GM21515 (cell line): ENCODE results near the gene TGFBR1.
A peak's percentile ranks its signal among the peaks of the same experiment; 100 is the strongest.

Experiments
- ATAC-seq: cut with Tn5 transposase; IDR thresholded peaks from one replicate; pipeline ENCODE4 v1.9.1; 2021; ENCODE audit not compliant: unreplicated experiment

Gene TGFBR1

DNA sequence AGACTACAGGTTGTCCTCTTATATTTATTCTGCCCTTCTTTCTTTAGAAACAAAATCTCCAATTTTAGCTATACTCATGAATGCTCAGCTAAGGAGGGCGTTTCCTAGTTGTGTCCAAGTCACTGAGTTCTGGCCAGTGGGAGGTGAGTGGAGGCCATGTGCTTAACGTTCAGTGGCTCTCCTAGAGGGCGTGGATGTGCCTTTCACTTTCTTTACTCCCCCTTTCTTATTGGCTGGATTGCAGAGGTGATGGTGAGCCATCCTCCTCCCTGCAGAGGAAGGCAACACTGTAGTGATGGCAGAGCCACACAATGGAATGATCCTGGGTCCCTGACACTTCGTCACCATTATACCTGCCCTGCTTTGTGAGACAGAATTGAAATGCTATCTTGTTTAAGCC lies 62.2 kb downstream of the TGFBR1 start:
- ATAC-seq: no peak

DNA sequence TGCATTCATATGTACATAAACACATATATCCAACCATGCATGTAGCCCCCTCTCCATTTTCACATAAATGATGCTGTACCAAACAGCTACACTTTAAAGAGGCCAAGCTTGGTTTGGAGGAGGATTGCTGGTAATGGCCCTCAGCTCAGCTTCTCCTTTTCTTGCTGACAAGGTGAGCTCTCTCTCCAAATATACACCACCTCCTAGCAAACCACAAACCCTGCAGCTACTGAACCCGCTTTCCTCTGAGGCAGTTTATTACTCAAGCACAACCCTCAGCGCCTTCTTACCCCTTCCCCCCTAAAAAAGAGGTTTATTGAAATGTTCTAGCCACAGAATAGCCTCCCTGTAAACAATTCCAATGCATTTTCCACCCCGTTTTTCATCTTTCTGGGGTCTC lies 62.8 kb downstream of the TGFBR1 start:
- peak; percentile 44 for ATAC-seq

DNA sequence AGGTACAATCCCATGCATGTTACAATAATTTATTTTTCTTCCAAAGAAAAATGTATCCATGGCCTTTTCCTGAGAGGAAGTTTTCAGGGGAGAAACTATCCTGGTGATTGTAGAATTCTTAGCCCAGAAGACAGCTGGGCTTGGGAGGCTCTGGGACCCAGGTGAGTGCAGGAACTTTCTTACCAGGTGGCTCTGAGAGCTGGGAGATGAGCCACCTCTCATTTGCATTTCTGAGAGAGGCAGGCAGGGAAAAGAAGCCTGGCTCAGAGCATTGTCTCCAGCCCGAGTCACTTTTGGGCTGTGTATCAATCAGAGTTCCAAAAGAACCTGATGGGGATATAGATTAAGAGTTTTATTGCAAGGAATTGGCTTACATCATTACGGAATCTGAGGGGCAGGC lies 64.2 kb downstream of the TGFBR1 start:
- no peak for ATAC-seq

DNA sequence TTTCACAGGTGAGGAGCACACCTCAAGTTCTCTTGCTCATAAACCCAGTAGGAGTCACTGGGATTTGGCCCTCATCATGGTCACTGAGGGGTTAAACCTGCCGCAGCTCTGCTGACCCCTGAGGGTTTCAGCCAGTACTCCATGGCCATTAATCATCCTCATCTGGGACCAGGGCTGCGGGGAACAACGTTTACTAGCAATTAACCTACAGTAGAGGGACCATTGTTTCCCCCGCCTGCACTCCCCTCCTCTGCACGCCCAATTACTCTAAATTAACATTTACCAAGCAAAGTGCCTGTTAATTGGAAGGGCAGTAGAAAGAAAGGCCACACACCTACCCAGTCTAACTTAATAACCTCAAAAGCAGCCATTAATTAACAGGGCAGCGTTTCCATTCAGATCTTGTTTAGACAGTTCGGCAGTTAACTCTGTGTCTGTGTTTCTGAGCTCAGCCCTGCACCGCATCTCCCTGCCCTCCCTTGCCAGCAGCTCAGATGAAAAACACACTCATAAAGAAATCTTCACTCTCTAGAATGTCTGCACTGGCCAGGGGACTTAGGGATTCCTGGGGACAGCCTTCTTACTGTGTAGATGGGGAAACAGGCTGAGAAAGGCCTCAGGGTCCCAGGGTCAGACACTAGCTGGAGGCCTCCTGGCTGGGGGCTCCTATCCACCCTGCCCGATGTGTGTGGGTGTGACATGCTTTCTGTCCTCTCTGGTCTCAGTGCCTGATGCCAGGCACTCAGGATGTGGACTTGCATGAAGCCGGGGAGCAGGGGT lies 65.3 kb downstream of the TGFBR1 start:
- no peak for ATAC-seq

DNA sequence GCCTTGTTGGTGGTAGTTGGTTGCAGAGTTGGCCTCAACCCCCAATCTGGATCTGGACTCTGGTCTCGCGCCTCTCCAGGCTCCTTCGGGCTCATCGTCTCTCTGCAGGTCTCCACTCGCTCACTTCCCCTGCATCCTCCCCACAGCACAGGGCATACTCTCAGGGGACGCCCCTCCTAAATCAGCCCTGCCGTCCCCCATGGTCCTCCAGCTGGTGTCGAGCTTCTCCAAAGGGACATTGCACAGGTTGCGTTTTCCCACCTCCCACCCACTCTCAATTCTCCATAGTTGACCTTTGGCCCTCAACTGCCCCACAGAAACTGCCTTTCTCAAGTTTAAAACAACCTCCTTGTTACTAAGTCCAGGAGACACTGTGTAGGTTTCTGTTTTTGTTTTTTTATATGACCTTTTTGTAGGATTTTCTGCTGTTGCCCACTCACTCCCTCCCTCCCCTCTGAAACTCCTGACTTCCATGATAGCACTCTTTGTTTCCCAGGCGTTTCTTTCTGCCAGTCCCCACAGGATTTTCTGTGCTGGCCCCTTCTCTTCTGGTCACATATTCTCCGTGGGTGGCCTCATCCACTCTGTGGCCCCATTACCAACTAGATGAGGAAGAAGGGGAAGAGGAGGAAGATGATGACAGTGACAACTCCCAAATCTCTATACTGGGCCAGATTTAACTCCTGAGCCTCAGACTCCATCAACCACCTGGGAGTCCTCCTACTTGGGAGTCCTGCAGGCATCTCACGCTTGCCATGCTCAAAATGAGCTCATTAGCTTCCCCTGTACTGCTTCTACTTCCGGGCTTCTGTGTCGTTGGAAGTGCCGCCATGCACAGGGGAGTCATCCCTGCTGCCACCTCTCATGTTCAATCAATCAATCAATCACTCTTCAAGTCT lies 66.6 kb downstream of the TGFBR1 start:
- no peak for ATAC-seq

DNA sequence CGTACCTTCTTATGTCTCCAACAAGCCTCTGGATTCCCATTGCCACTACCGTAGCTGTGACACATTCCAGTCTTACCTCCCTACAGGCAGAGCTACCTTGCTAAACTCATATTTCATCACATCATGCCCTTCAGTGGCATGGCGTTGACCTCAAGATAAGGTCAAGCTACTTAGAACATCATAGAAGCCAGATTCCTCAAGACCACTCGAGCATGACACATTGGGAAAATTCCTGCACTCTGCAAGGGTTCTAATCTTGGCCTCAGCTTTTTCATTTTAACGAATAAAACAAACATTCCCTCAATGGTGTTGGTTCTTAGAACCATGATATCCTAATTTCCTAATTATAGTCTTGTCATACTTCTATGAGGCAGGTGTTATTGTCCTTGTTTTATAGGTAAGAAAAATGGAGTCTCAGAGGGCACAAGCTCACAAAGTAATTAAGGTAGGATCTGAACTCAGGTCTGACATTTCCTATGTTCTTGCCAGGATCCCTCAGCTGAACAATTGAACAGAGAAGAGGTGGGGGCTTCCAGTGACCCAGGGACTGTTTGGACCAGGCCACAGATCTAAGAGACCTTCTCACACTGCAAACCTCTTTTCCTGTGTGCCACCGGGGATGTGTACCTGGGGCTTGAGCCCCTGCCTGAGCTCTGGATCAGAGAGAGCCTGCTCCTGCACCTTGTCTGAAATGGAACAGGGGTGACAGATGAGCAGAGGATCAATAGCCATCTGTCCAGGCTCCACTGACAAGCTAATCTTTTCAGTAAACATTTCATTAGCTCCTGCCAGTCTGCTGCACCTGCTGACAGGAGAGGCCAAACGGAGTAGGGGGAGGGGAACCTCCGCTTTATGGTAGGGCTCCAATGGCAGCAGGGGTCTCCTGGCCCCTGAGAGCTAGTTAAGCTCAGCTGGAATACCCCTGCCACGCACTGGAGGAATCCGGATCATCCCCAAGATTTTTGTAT lies 67.5 kb downstream of the TGFBR1 start:
- no peak for ATAC-seq

DNA sequence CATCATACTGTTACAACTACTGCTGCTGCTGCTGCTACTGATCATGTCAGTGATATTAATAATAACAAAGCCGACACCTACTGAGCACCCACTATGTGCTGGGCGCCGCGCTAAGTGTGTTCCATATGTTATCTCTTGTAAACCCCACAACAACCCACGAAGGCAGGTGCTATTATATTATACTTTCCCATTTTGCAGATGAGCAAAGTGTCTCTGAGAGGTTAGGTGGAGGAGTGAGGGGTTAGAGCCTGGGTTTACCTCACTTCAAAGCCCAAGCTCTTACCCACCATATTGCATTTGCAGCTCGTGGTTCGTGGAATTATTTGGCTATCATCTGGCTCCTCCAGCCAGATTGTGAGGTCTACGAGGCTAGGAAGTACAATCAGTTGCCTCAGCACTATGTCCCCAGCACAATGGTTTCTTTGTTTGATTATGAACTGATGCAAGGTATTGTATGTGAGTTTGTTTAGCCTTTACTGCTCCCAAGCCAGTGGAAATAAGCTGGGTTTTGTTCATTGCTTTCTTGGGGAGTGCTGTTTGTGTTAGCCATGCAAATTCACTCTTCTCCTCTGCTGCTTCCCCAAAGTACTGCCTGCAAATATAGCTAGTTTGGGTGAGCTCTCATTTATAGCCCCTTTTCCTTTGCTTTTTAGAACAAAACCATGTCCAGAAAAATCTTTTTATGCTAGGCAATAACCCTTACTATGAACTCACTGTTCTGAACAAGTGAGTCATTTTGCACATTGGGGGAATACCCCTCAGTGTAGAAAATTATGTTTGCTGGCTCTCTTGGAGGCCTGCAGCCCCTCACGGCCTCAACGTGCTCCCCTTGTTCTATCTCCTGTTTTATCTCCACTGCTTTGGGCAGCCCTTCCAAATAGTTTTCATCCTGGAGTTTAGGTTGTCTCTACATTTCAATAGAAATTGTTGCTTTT lies 68.9 kb downstream of the TGFBR1 start:
- no peak for ATAC-seq

DNA sequence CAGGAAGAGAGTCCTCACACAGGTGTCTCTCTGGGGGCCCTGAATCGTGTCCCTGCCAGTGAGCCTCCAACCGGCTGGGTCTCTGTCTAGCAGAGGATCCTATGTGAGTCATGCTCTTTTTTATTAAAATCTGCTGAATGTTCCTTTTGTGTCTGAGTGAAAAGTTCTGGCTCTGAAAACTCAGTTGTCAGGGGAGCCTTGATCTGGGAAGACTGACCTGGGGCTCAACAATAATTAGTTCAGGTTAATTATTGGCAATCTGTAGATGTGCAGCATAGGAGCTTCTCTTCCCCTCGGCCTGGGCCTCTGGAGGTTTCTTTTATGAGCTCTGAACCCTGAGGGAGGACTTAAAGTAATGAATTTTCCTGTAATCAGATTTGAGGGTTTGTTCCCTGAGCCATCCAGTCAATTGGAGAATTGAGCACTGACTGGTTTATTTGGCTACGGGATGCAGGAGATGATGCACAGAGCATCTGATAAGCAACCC lies 71.7 kb downstream of the TGFBR1 start:
- ATAC-seq: no peak

DNA sequence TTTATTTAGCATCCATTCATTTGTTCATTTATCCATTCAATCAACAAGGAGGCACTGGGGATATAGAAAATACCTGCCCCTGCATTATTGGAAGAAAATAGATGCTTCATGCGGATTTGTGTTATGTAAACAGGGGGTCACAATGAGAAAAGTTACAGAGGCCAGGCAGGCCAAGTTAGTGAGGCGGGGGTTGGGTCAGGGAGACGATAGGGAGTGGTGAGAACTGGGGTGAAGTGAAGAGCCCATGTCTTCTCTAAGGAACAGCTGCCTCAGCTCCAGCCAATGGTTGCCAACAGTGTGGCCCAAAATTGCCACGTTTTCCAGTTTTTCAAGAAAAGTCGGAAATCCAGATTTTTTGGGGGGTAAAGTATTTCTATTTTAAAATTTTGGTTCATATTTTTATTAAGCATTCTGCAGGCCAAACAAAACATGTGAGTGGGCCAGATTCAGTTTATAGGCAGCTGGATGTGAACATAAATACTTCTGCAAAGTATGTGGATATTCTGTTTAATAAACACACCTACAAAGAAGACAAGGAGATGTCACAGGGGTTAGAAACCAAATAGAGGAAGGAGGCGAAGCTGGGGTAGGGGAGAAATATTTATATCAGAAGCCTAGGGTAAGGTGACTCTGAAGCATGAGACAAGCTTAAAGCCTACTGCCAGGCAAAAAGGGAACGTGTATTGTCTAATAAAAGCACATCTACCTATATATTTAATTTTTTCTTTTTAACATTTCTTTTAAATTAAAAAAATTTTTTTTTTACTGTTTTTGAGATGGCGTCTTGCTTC lies 72.9 kb downstream of the TGFBR1 start:
- ATAC-seq: no peak

DNA sequence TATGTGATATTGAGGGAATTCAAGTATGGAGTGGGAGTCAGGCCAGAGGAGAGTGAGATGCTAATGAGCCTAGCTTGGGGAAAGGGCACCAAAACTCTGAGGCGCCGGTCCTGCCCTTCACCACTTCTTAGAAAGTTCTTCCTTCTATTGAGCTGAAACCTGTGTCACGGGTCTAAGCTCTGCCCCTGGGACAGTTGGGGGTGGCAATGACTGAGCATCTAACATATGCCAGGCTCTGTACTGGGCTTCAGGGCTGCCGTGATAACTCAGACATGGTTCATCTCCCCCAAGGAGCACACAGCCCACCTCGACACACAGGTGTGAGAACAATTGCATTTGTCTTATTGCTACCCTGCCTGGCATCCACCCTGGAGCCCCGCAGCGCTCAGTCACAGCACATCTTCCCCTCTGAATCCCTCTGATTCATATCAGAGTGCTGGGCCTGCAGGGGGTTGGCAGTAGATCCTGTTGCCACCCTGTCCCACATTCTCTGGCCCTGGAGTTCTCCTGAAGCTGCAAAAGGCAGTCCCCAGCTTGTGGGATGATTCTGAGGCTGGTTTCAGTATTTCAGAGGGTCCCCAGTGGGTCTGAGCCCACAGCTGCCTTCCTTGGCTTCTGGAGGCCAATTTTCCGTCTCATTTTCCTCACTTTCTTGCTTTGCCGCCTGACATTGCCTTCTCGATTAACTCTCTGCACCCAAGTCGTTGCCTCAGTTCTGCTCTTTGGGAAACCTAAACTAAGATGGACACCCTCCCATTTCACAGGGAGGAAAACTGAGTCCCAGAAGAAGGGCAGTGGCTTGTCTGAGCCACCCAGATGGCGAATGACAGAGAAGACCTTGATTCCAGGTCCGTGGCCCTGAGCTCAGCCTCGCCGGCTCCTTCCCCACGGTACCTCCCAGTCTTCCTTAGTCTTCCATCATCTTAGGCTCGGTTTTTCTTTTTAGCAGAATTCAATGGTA lies 74.3 kb downstream of the TGFBR1 start:
- ATAC-seq: no peak

DNA sequence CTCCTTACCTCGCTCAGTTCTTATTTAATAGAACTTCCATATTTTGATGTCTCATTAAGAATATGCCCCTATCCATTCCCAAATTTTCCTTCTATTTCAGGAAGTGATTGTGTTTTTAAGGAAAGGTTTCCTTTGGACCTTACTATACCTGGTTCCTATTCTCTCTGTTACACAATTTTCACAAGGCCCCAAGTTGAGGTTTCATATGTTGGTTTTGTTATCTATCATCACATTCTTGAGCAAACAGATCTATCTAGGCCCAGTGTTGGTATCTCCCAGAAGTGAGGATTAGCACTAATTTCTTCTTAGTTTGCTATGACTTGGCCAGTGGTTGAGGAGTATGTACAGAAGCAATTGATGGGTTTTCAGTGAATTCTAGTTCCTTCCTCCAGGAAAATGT lies 75.3 kb downstream of the TGFBR1 start:
- ATAC-seq: no peak

DNA sequence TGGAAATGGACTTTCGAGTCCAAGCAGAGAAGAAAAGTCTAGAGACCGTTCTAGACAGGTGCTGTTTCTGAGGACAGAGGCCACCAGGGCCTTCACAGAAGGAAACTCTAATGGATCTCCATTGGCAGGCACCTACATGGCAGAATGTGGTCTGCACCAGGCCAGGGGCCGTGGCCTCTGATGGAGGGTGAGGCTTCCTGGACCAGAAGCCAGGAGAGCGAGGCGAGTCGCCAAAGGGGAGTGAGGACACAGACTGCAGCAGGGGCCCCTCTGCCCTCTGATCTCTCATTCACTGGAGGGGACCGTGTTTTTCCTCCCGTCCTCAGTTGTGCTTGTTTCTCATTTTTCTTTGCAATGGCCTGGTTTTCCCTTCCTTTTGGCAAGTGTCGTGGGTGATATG lies 75.7 kb downstream of the TGFBR1 start:
- no peak for ATAC-seq

DNA sequence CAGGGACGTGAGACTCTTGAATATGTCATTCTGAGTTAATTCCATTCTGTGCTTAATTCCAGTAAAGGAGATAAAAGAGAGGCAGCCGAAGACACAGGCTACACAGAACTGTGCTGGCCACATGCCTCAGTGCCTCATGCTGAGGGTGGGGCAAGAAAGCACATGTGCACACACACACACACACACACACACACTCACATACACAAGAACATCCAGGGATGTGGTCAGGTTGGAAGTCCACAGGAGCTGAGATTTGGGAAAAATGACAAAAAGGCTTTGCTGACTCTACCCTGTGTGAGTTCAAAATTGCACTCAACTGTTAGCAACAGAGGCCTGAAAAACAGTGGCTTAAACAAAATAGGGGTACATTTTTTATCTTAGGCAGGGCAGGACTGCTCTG lies 76.3 kb downstream of the TGFBR1 start:
- ATAC-seq: no peak

DNA sequence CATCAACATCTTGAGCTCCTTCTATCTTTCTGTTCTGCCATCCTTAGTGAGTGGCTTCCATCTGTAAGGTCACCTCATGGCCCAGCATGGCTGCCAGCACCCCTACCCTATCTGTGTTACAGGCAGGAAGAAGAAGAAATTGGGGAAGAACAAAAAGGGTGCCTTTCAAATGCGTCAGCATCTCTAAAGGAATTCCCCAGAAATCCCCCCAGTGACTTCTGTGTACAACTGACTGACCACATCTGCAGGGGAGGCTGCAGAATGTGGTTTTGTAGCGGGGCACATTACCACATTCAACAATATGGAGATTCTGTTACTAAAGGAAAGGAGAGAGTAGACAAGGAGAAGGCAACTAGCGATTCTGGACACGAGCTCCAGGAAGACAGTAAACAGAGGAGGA lies 76.7 kb downstream of the TGFBR1 start:
- peak; percentile 50 for ATAC-seq

DNA sequence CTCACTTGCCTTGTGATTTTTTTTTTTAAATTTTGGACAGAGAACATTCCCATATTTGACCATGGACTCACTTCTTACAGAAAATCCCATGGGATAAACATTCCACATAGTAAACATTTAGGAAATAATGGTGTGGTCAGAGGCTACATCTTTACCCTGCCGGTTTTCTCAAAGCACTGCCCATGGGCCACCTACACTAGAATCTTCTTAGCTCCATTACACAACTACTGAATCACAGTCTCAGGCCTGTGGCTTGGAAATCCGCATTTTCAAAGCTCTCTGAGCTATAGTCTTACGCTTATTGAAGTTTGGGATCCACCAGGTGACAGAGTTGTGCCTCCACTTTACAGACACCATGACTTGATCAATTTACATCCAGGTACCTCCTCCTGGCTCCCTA lies 77.4 kb downstream of the TGFBR1 start:
- ATAC-seq: no peak

DNA sequence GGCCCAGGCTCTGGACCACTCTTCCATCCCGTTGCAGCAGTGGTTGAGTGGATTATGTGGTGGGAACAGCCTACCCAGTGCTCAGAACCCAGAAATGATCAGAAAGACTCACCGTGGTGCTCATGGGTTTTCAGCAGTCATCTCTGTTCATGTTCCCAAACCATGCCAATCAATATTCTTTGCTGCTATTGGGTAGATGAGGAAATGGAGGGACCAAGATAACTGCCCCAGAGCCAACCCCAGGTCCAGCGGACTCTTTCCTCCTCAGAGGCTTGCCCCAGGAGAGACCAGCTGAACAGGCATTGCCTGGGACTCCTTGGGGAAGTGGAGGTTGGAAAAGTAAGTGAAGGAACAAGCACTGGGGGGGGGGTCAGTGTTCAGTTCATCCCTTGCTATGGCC lies 78.7 kb downstream of the TGFBR1 start:
- ATAC-seq: no peak

DNA sequence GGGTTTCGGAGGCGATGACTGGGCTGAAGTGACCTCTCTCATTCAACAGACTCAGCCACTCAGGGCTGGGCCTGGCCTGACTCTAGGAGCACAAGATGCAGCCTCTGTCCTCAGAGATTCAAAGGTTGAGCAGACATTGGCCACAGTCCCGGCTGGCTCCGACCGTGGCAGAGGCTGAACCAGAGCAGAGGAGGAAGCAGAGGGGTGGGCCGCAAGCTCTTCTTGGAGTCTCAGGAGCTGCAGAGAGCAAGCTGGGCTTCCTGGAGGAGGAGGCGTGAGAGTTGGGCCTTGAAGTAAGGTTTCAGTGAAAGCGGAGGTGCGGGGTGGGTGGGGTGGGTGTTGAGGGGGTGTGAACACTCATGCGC lies 79.2 kb downstream of the TGFBR1 start:
- ATAC-seq: peak; percentile 4
